A549 treated with dexamethasone at 1 μM for 4 hours (cell line): Measurements from ENCODE around the gene OR13D1. TPM values are rescaled to one million over a fixed set of nuclear protein-coding genes. Genes with fewer than 3 reads are reported as not detected.

Experiments used
- total RNA-seq: library from RNA; stranded (reverse); fragments of 200-300 nt; extraction: Qiagen RNA extraction; gene quantifications from 5 replicates; pipeline ENCODE4 v1.2.3, GENCODE V29; 2022

Gene OR13D1
- not detected in 5 replicates for total RNA-seq

GRCh38 chr9:104694218-104694617 is at the start of gene OR13D1:
OR13D1 (plus strand) TSS chr9:104694518; CDS start chr9:104694518, 0 bp downstream.

Other genes with a start within 250 kb of the OR13D1 start
- not detected in 5 replicates for gene OR13F1, start 190.3 kb upstream of the OR13D1 start, total RNA-seq
- not detected in 5 replicates for gene OR13C4, start 167.3 kb upstream of the OR13D1 start, total RNA-seq
- not detected in 5 replicates for gene OR13C3, start 157.7 kb upstream of the OR13D1 start, total RNA-seq
- not detected in 5 replicates for gene OR13C8, start 125.3 kb upstream of the OR13D1 start, total RNA-seq
- not detected in 5 replicates for gene OR13C5, start 95.1 kb upstream of the OR13D1 start, total RNA-seq
- gene OR13C2, start 88.9 kb upstream of the OR13D1 start, total RNA-seq, result not detected in 5 replicates
- gene OR13C9, start 76.3 kb upstream of the OR13D1 start, total RNA-seq, result not detected in 5 replicates
- 11.9 to 14.4 TPM (median 13.8 TPM) in 5 replicates for gene NIPSNAP3A, start 53.2 kb downstream of the OR13D1 start, total RNA-seq
- gene NIPSNAP3B, start 69.6 kb downstream of the OR13D1 start, total RNA-seq, result 0.33 to 0.71 TPM (median 0.39 TPM) in 5 replicates
- gene ABCA1, start 233.6 kb downstream of the OR13D1 start, total RNA-seq, result 3.4 to 5.7 TPM (median 4.3 TPM) in 5 replicates